NCI-H69 (cell line): ENCODE results near the gene QRFP.
A peak's percentile ranks its signal among the peaks of the same experiment; 100 is the strongest.

Source experiments
- DNase-seq: peaks from one replicate; lab custom pipeline; 2025; lab: John Stamatoyannopoulos, UW

QRFP gene

GRCh38 chr9:130904070-130905044 is 7.7 kb upstream of the QRFP start:
- no peak for DNase-seq

DNA sequence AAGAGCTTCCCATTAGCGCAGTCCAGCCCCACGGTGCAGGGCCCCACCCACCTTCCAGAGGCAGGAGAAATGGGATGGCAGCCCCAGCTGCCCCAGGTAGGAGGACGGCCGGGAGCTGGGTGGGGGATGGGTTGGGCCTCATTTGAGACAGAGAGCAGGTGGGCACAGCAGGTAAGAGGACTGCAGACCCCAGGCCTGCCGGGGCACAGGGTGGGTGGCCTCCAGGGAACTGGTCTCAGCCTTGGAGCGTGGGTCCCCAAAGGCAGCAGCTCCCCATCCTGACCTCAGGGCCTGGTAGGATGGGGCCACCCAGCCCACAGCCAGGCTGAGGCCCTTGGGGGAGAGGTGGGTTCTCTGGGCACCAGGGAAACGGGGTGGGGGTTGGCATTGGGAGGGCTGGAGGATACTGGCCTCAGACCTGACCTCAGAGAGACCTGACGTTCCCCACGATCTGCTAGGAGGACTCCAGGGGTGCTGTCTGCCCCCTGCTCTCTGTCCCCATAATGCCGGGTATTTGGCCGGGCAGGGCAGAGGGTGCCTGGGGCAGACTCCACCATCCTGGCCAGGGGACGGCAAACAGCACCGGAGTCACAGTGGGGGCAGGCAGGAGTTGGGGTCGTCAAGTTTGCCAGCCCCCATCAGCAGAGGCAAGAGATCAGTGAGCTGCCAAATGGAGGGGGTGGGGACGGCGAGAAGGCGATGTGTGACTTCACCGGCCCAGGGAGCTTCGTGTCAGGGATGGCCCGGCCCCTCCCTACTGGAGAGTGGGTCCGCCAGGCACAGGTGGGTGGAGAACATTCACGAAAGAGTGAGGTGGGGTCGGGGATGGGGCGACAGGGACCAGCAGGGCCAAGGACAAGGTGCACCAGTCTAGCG is 6.8 kb upstream of the QRFP start:
- DNase-seq, result no peak

GRCh38 chr9:130902204-130903185 is 5.9 kb upstream of the QRFP start:
- DNase-seq, result no peak

- peak; percentile 44 for DNase-seq
These were observed 5.0 kb upstream of the QRFP start for GRCh38 chr9:130901498-130902203.

- DNase-seq, result peak; percentile 45
These were observed 4.3 kb upstream of the QRFP start for GRCh38 chr9:130900701-130901497.

DNA sequence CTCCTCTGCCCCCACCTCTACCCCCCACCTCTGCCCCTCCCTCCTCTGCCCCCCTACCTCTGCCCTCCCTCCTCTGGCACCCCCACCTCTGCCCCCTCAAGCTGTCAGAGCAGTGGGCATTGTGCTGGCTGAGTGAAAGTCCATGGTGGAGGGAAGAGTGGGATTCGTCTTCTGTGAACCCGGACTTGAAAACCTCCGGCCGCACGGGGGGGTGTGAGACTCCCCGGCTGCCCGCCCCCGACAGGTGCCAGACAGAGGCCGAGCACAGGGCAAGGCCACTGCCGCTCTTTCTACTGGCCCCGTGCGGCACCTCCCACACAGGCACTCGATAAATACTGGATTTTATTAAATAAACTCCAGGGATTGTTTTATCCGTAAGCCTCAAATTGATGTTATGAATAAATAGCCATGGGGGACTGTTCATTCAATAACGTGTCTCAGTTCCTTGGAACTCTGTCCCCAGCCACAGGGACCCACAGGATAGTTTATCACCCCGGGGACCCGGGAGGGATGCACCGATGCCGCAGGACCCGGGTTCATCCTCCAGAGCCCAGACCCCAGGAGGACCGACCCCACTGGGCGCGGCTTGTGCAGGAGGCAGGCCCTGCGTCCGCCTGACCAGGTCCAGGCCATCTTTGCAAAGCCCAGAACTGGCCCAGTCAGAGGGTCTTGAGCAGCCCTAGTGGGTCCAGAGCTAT is 2.6 kb upstream of the QRFP start:
- no peak for DNase-seq

GRCh38 chr9:130898552-130898852 is 1.9 kb upstream of the QRFP start:
- peak; percentile 37 for DNase-seq

DNA sequence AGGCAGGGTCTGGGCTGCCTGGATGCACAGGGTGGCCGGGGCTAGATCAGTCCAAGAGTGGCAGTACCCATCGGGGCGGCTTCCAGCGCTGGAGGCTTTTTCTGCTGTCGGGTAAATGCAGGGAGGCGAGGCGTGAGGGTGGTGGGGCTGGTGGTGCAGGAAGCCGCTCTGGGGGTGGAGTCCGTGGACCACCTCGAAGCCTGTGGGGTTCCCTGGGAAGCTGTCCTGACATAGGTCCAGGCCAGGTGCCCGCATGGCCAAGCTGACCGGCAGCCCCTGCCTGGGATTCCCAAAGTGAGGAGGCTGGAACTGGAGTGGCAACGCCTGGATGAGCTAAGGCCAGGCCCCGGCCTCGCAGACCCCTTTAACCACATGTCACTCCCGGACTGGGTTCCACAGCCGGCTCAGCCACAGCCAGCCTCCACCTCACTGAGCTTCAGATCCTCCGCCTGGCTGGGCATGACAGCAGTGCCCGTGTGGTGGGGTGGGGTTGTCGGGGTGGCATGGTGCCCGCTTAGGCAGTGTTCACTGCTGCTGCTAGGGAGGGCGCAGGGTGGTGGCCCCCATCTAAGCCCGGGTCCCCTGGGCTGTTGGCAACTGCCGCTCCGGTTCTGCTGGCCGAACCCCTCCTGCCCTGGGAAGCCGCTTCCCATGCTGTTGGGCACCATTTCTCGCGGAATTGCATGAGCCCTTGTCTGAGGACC is 1.4 kb upstream of the QRFP start:
- no peak for DNase-seq

GRCh38 chr9:130897105-130897751 is 616 bp upstream of the QRFP start:
- DNase-seq, result no peak

DNA sequence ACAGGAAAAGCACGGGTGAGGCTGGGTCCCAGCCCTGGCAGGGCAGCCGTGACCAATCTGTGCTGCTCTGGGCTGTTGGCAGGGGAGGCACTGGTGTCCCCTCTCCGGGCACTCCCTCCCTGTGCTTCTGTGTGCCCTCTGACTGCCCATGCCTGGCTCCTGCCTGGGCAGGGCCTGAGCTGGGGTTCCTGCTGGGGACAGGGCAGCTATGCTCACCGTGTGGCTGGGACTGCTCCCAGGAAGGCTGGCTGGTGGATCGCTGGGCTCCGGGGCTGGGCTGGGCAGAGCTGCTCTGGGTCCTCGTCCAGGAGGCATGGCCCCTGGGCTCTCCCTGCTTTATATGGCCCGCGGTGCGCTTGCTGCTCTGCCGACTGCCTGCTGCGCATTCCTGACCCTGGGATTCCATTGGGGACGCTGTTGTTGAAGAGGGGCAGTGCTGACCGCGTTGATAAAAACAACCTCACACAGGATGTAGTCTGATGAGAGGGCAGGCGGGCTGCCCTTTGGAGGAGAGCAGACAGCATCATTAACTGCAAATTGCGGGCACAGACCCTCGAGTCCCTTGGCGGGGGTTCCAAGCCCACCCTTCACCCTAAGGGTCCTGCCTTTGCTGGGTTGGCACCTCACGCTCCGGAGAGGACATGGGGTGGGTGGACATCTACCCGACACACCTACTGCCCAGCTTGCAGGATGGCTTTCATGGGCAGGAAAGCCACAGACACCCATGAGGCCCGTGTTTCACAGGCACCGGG is 955 bp downstream of the QRFP start:
- DNase-seq, result no peak

- DNase-seq, result no peak
These were observed 1.6 kb downstream of the QRFP start for GRCh38 chr9:130895038-130895437.

DNA sequence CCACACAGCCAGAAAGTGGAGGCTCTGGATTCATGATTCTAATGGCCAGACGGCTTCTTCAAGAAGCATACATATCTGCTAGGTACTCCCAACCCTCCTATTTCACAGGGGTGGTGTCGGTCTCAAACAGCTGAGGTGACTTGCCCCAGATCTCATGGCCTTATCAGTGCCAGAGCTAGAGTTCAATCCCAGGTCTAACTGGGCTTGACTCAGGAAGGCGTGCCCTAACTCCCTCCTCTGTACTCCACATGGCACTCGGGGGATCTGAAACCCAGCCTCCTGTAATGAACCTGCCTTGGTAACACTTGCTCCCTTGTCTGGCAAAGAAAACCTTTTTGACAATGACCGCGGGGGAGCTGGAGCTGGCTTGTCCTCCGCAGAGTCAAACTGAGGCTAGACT is 2.1 kb downstream of the QRFP start:
- DNase-seq, result no peak

GRCh38 chr9:130893341-130894101 is 3.1 kb downstream of the QRFP start:
- no peak for DNase-seq

DNA sequence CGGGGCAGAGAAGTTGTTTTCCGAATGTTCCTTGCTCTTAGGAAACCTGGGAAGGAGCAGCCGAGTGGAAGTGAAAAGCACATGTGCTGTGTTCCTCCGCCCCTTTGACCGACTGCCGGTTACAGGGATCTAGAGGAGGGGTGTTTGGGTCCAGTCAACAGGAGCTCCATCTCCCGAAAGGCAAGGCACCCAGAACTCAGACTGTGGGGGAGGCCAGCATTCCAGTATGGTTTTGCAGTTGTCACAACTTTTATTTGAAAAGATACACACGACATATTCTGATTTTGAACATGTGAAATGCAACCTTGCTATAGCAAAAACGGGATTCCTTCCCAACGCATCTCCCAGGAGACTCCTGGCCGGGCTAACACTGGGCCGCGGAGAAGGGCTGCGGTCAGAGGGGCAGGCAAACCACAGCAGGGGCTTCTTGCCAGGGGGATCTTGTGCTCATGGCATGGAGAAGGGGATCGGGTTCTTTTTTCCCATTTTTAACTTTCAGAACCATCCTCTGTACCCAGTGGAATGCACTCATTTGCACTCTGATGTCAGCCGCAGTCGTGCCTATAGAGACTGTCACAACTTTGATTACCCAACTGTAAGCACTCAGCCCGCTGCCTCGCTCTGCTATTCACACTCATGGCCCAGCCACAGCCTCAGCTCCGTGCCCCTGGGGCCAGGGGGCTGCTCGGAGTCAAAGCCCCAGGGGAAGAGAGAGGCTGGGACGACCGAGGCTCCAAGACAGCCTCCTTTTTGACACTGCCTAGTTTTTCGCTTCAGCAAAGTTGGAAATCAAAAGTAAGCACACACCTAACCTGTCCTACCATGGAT is 3.9 kb downstream of the QRFP start:
- no peak for DNase-seq

GRCh38 chr9:130891688-130892476 is 4.7 kb downstream of the QRFP start:
- DNase-seq, result no peak
